ENCODE measurements around the gene COL7A1.

DNA sequence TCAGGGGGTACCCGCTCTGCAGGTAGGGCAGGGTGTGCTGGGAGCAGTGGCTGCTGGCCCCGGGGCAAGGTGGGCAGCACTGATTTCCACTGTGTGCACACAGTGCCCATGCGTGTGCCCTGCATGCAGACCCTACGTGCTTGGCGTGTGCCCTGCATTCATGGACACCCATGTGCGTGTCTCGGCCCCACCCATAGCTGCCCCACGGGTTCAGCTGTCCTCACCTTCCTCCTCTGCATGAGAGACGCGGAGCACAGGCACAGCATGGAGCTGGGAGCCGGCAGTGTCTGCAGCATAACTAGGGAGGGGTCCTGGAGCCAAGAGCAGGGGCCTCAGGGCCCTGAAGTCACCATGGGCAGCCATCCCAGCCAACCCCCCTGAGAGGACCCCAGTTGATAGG, 29.9 kb downstream of the COL7A1 start:
- TF ChIP-seq EZH2 (IDR thresholded peaks at IDR 0.05; ENCODE audit: borderline replicate concordance, low read length) (no peak), CTCF (conservative IDR thresholded peaks at IDR 0.05 in 1 of 2, IDR thresholded peaks at IDR 0.05 in 1 of 2; ENCODE audit: extremely low read depth in 1 of 2, insufficient read depth in 1 of 2, low read depth in 1 of 2, low read length in 2 of 2) (no peak)

Data from mammary epithelial cell (primary cell).